Measurements from ENCODE around the gene LRRC55.

GRCh38 chr11:57140568-57140967 lies 41.2 kb upstream of the LRRC55 start:
- TF ChIP-seq POLR2A (IDR thresholded peaks at IDR 0.05; ENCODE audit: low read length) = no peak
- TF ChIP-seq GATA1 (IDR thresholded peaks at IDR 0.05; ENCODE audit: low read depth, low read length) = no peak

Data from erythroblast (primary cell).